ENCODE measurements around the gene AGK. TPM values are rescaled to one million over a fixed set of nuclear protein-coding genes. Genes with fewer than 3 reads are reported as not detected.

The AGK gene
- total RNA-seq, 4 donors from 2014 or later: 11.8 to 73.8 (median 38.4) TPM

GRCh38 chr7:141666071-141666470 lies 114.9 kb downstream of the AGK start:
- H3K9me3 ChIP-seq: no peaks in the 10 kb centered on the region
- no peak overlapping the region for H3K4me3 ChIP-seq
- no peak for TF ChIP-seq CTCF (IDR thresholded peaks at IDR 0.05)
- TF ChIP-seq POLR2A (IDR thresholded peaks at IDR 0.05): no peak
- no peak for DNase-seq
- H3K36me3 ChIP-seq: no peaks in the 10 kb centered on the region
- no peaks in the 10 kb centered on the region for H3K4me1 ChIP-seq
- H3K27ac ChIP-seq: no peak overlapping the region
- H3K27me3 ChIP-seq: no peaks in the 10 kb centered on the region
- intact Hi-C loops (cut with DNase I; ENCODE audit: low total_unique reads): no loop called here

GRCh38 chr7:141668853-141669252 lies 117.6 kb downstream of the AGK start:
- TF ChIP-seq POLR2A (IDR thresholded peaks at IDR 0.05) (no peak), CTCF (IDR thresholded peaks at IDR 0.05) (no peak)
- Histone ChIP-seq H3K27me3 (no peaks in the 10 kb centered on the region), H3K4me1 (no peaks in the 10 kb centered on the region), H3K36me3 (no peaks in the 10 kb centered on the region), H3K4me3 (no peak overlapping the region), H3K9me3 (no peaks in the 10 kb centered on the region), H3K27ac (no peak overlapping the region)
- intact Hi-C loops (cut with DNase I; ENCODE audit: low total_unique reads): no loop called here
- no peak for DNase-seq

- H3K27me3 ChIP-seq: no peaks in the 10 kb centered on the region
- no peaks in the 10 kb centered on the region for H3K36me3 ChIP-seq
- H3K9me3 ChIP-seq: no peaks in the 10 kb centered on the region
- DNase-seq: no peak
- TF ChIP-seq POLR2A (IDR thresholded peaks at IDR 0.05): no peak
- TF ChIP-seq CTCF (IDR thresholded peaks at IDR 0.05): no peak
- no peak overlapping the region for H3K4me3 ChIP-seq
- intact Hi-C loops (cut with DNase I; ENCODE audit: low total_unique reads): no loop called here
- no peak overlapping the region for H3K27ac ChIP-seq
- no peaks in the 10 kb centered on the region for H3K4me1 ChIP-seq
These were observed 120.7 kb downstream of the AGK start for GRCh38 chr7:141671705-141672496.

GRCh38 chr7:141673346-141673745 lies 122.1 kb downstream of the AGK start:
- H3K36me3 ChIP-seq: no peaks in the 10 kb centered on the region
- intact Hi-C loops (cut with DNase I; ENCODE audit: low total_unique reads): no loop called here
- H3K27me3 ChIP-seq: no peaks in the 10 kb centered on the region
- TF ChIP-seq CTCF (IDR thresholded peaks at IDR 0.05) (no peak), POLR2A (IDR thresholded peaks at IDR 0.05) (no peak)
- no peaks in the 10 kb centered on the region for H3K4me1 ChIP-seq
- DNase-seq: no peak
- no peaks in the 10 kb centered on the region for H3K9me3 ChIP-seq
- H3K27ac ChIP-seq: no peak overlapping the region
- no peak overlapping the region for H3K4me3 ChIP-seq

- TF ChIP-seq POLR2A (IDR thresholded peaks at IDR 0.05) (no peak), CTCF (IDR thresholded peaks at IDR 0.05) (no peak)
- DNase-seq: no peak
- Histone ChIP-seq H3K4me3 (no peak overlapping the region), H3K27ac (peak overlapping the region in 1 of 2 donors; percentile 58), H3K36me3 (no peaks in the 10 kb centered on the region), H3K4me1 (no peaks in the 10 kb centered on the region), H3K27me3 (no peaks in the 10 kb centered on the region), H3K9me3 (no peaks in the 10 kb centered on the region)
- intact Hi-C loops (cut with DNase I; ENCODE audit: low total_unique reads): no loop called here
These were observed 123.0 kb downstream of the AGK start for GRCh38 chr7:141674171-141674671.

Data from uterus (tissue), 4 donors.